Neural progenitor cell (in vitro differentiated cells): ENCODE data around the gene TMEM39B.

ENCODE experiments used
- EZH2 ChIP-seq: fragments of 200-600 bp; sonication (generic); IDR thresholded peaks from 2 replicates; pipeline ENCODE4 v1.6.1; 2017; ENCODE audit warnings: antibody characterized with exemption, mild to moderate bottlenecking, moderate library complexity
- TF ChIP-seq, protein P1 (sequence below): fragments of 200-600 bp; sonication (generic); IDR thresholded peaks from 2 replicates; pipeline ENCODE4 v1.5.1; 2017; ENCODE audit warnings: antibody characterized with exemption, mild to moderate bottlenecking

GRCh38 chr1:32111040-32111623, 38.4 kb downstream of the TMEM39B start:
- TF ChIP-seq, protein P1, sequence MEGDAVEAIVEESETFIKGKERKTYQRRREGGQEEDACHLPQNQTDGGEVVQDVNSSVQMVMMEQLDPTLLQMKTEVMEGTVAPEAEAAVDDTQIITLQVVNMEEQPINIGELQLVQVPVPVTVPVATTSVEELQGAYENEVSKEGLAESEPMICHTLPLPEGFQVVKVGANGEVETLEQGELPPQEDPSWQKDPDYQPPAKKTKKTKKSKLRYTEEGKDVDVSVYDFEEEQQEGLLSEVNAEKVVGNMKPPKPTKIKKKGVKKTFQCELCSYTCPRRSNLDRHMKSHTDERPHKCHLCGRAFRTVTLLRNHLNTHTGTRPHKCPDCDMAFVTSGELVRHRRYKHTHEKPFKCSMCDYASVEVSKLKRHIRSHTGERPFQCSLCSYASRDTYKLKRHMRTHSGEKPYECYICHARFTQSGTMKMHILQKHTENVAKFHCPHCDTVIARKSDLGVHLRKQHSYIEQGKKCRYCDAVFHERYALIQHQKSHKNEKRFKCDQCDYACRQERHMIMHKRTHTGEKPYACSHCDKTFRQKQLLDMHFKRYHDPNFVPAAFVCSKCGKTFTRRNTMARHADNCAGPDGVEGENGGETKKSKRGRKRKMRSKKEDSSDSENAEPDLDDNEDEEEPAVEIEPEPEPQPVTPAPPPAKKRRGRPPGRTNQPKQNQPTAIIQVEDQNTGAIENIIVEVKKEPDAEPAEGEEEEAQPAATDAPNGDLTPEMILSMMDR, result no peak
- no peak for TF ChIP-seq EZH2
